ENCODE results near the gene DACT3. TPM values are rescaled to one million over a fixed set of nuclear protein-coding genes. Genes with fewer than 3 reads are reported as not detected.

DACT3 gene
- total and polyA plus RNA-seq, 2 donors (not counting 1 experiment from before 2014, with no cell fraction given) = 5.6 to 11.5 TPM

GRCh38 chr19:46603195-46603637, 57.8 kb downstream of the DACT3 start:
- TF ChIP-seq EZH2 (IDR thresholded peaks at IDR 0.05; ENCODE audit: low read length, missing control alignments) (no peak), CTCF (conservative IDR thresholded peaks at IDR 0.05 in 1 of 2, IDR thresholded peaks at IDR 0.05 in 1 of 2; ENCODE audit: low read depth in 1 of 2, low read length in 2 of 2) (no peak)
- Histone ChIP-seq H3K9ac (ENCODE audit: insufficient read depth, low read length) (peak overlapping the region; percentile 51), H2AFZ (ENCODE audit: low read length) (no peak overlapping the region), H3K27me3 (ENCODE audit: control insufficient read depth, insufficient read depth, low read length) (no peaks in the 10 kb centered on the region), H3K36me3 (ENCODE audit: control insufficient read depth, insufficient read depth, low read length) (peaks cover 19% of the 10 kb centered on the region), H3K79me2 (ENCODE audit: control insufficient read depth, insufficient read depth, low read length) (peaks cover 60% of the 10 kb centered on the region), H3K4me3 (replicated peaks in 1 of 4; ENCODE audit: control extremely low read depth in 1 of 4, insufficient read depth in 1 of 4, low read depth in 3 of 4, low read length in 4 of 4) (peak overlapping the region; percentile 82 to 100 (median 98)), H3K4me2 (ENCODE audit: extremely low read depth, insufficient read depth, low read length) (peak overlapping the region; percentile 100), H3K9me3 (ENCODE audit: control insufficient read depth, insufficient read depth, low read depth, low read length) (no peaks in the 10 kb centered on the region), H3K4me1 (ENCODE audit: control insufficient read depth, extremely low read depth, insufficient read depth, low read length) (peaks cover 14% of the 10 kb centered on the region), H4K20me1 (ENCODE audit: control insufficient read depth, extremely low read depth, insufficient read depth, low read length) (no peaks in the 10 kb centered on the region), H3K27ac (ENCODE audit: insufficient read depth, low read length) (peak overlapping the region; percentile 90)
- no peak for DNase-seq (ENCODE audit: low read depth in 2 of 2)

DNA sequence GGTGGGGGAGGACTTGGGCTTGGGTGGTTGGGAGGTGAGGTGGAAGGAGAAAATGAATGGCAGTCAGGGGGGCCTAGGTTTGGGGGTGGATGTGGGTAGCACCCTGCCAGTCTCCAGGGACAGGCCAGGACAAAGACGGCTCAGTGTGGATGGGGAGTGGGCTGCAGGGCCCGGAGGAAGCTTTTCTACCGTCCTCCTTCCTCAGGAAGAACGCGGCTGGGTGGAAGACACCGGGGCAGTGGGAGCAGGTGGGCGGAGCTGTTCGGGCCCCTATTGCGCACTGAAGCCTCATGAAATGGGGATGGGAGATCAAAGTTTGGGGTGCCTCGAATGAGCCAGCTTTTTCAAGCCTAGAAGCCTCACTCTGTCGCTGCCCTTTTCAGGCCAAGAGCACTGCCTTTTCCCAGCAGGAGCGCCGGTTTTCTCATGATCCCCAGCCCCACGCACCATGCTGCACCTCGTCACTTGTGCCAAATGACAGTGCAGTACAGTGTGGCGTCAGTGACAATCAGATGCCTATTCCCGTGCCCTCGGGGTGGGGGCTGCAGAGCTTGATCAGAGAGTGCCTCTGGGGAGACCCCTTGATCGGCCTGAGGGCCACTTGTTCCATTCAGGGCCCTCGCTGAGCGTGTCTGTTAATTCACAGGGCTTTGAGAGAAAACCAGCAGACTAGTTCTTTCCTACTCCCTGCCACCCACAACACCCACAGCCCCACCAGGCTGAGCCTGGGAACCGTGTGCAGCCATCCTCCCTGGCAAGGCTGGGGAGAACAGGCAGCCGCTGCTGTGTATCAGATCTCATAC, 58.4 kb downstream of the DACT3 start:
- H3K4me3 ChIP-seq (replicated peaks in 1 of 4; ENCODE audit: control extremely low read depth in 1 of 4, insufficient read depth in 1 of 4, low read depth in 3 of 4, low read length in 4 of 4) = peak overlapping the region; percentile 82 to 100 (median 98)
- no peak for DNase-seq (ENCODE audit: low read depth in 2 of 2)
- H3K36me3 ChIP-seq (ENCODE audit: control insufficient read depth, insufficient read depth, low read length) = peaks cover 13% of the 10 kb centered on the region
- H3K27me3 ChIP-seq (ENCODE audit: control insufficient read depth, insufficient read depth, low read length) = no peaks in the 10 kb centered on the region
- TF ChIP-seq EZH2 (IDR thresholded peaks at IDR 0.05; ENCODE audit: low read length, missing control alignments) (no peak), CTCF (conservative IDR thresholded peaks at IDR 0.05 in 1 of 2, IDR thresholded peaks at IDR 0.05 in 1 of 2; ENCODE audit: low read depth in 1 of 2, low read length in 2 of 2) (no peak)
- H2AFZ ChIP-seq (ENCODE audit: low read length) = no peak overlapping the region
- peak overlapping the region; percentile 100 for H3K4me2 ChIP-seq (ENCODE audit: extremely low read depth, insufficient read depth, low read length)
- peak overlapping the region; percentile 100 for H3K9ac ChIP-seq (ENCODE audit: insufficient read depth, low read length)
- peak overlapping the region; percentile 90 for H3K27ac ChIP-seq (ENCODE audit: insufficient read depth, low read length)
- H3K9me3 ChIP-seq (ENCODE audit: control insufficient read depth, insufficient read depth, low read depth, low read length) = no peaks in the 10 kb centered on the region
- peaks cover 14% of the 10 kb centered on the region for H3K4me1 ChIP-seq (ENCODE audit: control insufficient read depth, extremely low read depth, insufficient read depth, low read length)
- peaks cover 60% of the 10 kb centered on the region for H3K79me2 ChIP-seq (ENCODE audit: control insufficient read depth, insufficient read depth, low read length)
- no peaks in the 10 kb centered on the region for H4K20me1 ChIP-seq (ENCODE audit: control insufficient read depth, extremely low read depth, insufficient read depth, low read length)

DNA sequence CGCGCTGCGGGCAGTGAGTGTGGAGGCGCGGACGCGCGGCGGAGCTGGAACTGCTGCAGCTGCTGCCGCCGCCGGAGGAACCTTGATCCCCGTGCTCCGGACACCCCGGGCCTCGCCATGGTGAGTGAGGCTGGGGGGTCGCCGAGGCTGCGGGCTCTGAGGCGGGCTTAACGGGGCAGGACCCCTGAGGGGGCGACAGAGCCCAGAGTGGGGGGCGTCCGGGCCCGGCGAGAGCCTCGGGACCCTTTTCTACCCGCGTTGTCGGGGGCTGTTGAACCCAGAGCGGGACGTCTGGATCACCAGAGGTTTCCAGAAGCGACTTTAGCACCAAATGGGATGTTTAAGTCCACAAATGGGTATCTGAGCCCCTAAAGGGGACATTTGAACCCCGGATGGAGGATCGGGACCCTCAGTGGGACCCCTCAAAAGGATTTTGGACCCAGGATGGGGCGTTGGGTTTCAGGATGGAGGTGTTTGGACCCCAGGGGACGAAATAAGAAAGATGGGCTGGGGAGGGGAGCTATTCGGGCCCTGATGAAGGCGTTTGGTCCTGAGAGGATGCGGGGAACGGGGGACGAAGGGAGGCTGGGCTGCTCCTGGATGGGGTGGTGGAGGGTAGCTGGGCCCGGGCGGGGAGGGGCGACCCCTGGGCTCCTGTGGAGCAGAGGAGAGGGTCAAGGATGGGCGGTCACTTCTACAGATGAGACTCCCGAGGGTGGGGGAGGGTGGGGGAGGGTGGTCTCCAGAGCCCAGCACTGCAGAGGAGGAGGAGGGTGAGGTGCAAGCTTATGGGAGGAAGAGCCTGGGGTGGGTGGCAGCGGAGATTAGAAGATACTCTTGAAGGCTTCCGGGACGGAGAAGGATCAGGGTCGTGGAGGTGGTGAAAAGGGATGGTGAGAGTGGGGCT, 59.4 kb downstream of the DACT3 start, which contains the start of gene CALM3:
Gene CALM3, plus strand, starts transcription at position 13 of the 907 bp plus-strand sequence. Its CDS starts 105 bp downstream, at position 118.
- Histone ChIP-seq H3K9ac (ENCODE audit: insufficient read depth, low read length) (peak within 1 kb of the TSS; percentile 100), H3K9me3 (ENCODE audit: control insufficient read depth, insufficient read depth, low read depth, low read length) (no peaks in the 10 kb centered on the region), H3K4me2 (ENCODE audit: extremely low read depth, insufficient read depth, low read length) (peak within 1 kb of the TSS; percentile 100), H4K20me1 (ENCODE audit: control insufficient read depth, extremely low read depth, insufficient read depth, low read length) (no peaks in the 10 kb centered on the region), H2AFZ (ENCODE audit: low read length) (peak within 1 kb of the TSS; percentile 99), H3K27ac (ENCODE audit: insufficient read depth, low read length) (peak within 1 kb of the TSS; percentile 100), H3K4me1 (ENCODE audit: control insufficient read depth, extremely low read depth, insufficient read depth, low read length) (peaks cover 14% of the 10 kb centered on the region), H3K36me3 (ENCODE audit: control insufficient read depth, insufficient read depth, low read length) (peaks cover 7% of the 10 kb centered on the region), H3K27me3 (ENCODE audit: control insufficient read depth, insufficient read depth, low read length) (no peaks in the 10 kb centered on the region), H3K4me3 (replicated peaks in 1 of 4; ENCODE audit: control extremely low read depth in 1 of 4, insufficient read depth in 1 of 4, low read depth in 3 of 4, low read length in 4 of 4) (peak within 1 kb of the TSS; percentile 82 to 100 (median 98)), H3K79me2 (ENCODE audit: control insufficient read depth, insufficient read depth, low read length) (peaks cover 53% of the 10 kb centered on the region)
- TF ChIP-seq CTCF (conservative IDR thresholded peaks at IDR 0.05 in 1 of 2, IDR thresholded peaks at IDR 0.05 in 1 of 2; ENCODE audit: low read depth in 1 of 2, low read length in 2 of 2) = no peak
- no peak for TF ChIP-seq EZH2 (IDR thresholded peaks at IDR 0.05; ENCODE audit: low read length, missing control alignments)
- no peak for DNase-seq (ENCODE audit: low read depth in 2 of 2)
